Fibroblast of lung (primary cell): Measurements from ENCODE around the gene SERPINB12.

Source experiments
- CTCF ChIP-seq, 2 donors: IDR thresholded peaks in 1 of 2; conservative IDR thresholded peaks in 1 of 2; 1 replicate in 1 of 2; 2 replicates in 1 of 2; pipeline ENCODE4 v1.5.1; 2011 to 2012; ENCODE audit warnings: low read length in 2 of 2, control low read depth in 1 of 2, inconsistent platforms in 1 of 2, low read depth in 1 of 2, mild to moderate bottlenecking in 1 of 2
- EZH2 ChIP-seq: IDR thresholded peaks from 2 replicates; pipeline ENCODE4 v1.5.1; 2012; ENCODE audit warnings: low read length, control low read depth, mild to moderate bottlenecking; ENCODE audit errors: missing control alignments

- TF ChIP-seq CTCF (conservative IDR thresholded peaks at IDR 0.05 in 1 of 2, IDR thresholded peaks at IDR 0.05 in 1 of 2; ENCODE audit: low read depth in 1 of 2, low read length in 2 of 2) = no peak
- no peak for TF ChIP-seq EZH2
Measured at GRCh38 chr18:63528863-63529492, 13.2 kb upstream of the SERPINB12 start.
